Measurements from ENCODE around the gene TXNDC8.

TXNDC8 gene

GRCh38 chr9:110288503-110288902 is 49.2 kb downstream of the TXNDC8 start:
- in situ Hi-C loops (cut with HindIII; ENCODE audit: low pct_ligation_motif_present, low pct_unique_long_range_greater_than_20kb, low sequenced_read_pairs) = no loop called here
- DNase-seq = no peak

- DNase-seq = no peak
- in situ Hi-C loops (cut with HindIII; ENCODE audit: low pct_ligation_motif_present, low pct_unique_long_range_greater_than_20kb, low sequenced_read_pairs) = no loop called here
Measured at GRCh38 chr9:110287289-110287680, 50.4 kb downstream of the TXNDC8 start.

GRCh38 chr9:110284211-110284844 is 53.3 kb downstream of the TXNDC8 start:
- DNase-seq = no peak
- in situ Hi-C loops (cut with HindIII; ENCODE audit: low pct_ligation_motif_present, low pct_unique_long_range_greater_than_20kb, low sequenced_read_pairs) = no loop called here

- DNase-seq = no peak
- in situ Hi-C loops (cut with HindIII; ENCODE audit: low pct_ligation_motif_present, low pct_unique_long_range_greater_than_20kb, low sequenced_read_pairs) = no loop called here
Measured at GRCh38 chr9:110283751-110284150, 53.9 kb downstream of the TXNDC8 start.

- in situ Hi-C loops (cut with HindIII; ENCODE audit: low pct_ligation_motif_present, low pct_unique_long_range_greater_than_20kb, low sequenced_read_pairs) = no loop called here
- DNase-seq = no peak
Measured at GRCh38 chr9:110282739-110283081, 55.0 kb downstream of the TXNDC8 start.

GRCh38 chr9:110282018-110282738 is 55.5 kb downstream of the TXNDC8 start:
- no peak for DNase-seq
- in situ Hi-C loops (cut with HindIII; ENCODE audit: low pct_ligation_motif_present, low pct_unique_long_range_greater_than_20kb, low sequenced_read_pairs) = no loop called here

GRCh38 chr9:110278080-110278707 is 59.5 kb downstream of the TXNDC8 start:
- in situ Hi-C loops (cut with HindIII; ENCODE audit: low pct_ligation_motif_present, low pct_unique_long_range_greater_than_20kb, low sequenced_read_pairs) = no loop called here
- peak; percentile 4 for DNase-seq

- no peak for DNase-seq
- in situ Hi-C loops (cut with HindIII; ENCODE audit: low pct_ligation_motif_present, low pct_unique_long_range_greater_than_20kb, low sequenced_read_pairs) = no loop called here
Measured at GRCh38 chr9:110276781-110277180, 60.9 kb downstream of the TXNDC8 start.

- DNase-seq = no peak
- in situ Hi-C loops (cut with HindIII; ENCODE audit: low pct_ligation_motif_present, low pct_unique_long_range_greater_than_20kb, low sequenced_read_pairs) = no loop called here
Measured at GRCh38 chr9:110270211-110270995, 67.3 kb downstream of the TXNDC8 start.

GRCh38 chr9:110266795-110267194 is 70.9 kb downstream of the TXNDC8 start:
- no peak for DNase-seq
- in situ Hi-C loops (cut with HindIII; ENCODE audit: low pct_ligation_motif_present, low pct_unique_long_range_greater_than_20kb, low sequenced_read_pairs) = no loop called here

GRCh38 chr9:110261632-110262031 is 76.0 kb downstream of the TXNDC8 start:
- DNase-seq = no peak
- in situ Hi-C loops (cut with HindIII; ENCODE audit: low pct_ligation_motif_present, low pct_unique_long_range_greater_than_20kb, low sequenced_read_pairs) = no loop called here

GRCh38 chr9:110260911-110261310 is 76.8 kb downstream of the TXNDC8 start:
- DNase-seq = no peak
- in situ Hi-C loops (cut with HindIII; ENCODE audit: low pct_ligation_motif_present, low pct_unique_long_range_greater_than_20kb, low sequenced_read_pairs) = no loop called here

GRCh38 chr9:110259566-110259965 is 78.1 kb downstream of the TXNDC8 start:
- in situ Hi-C loops (cut with HindIII; ENCODE audit: low pct_ligation_motif_present, low pct_unique_long_range_greater_than_20kb, low sequenced_read_pairs) = no loop called here
- no peak for DNase-seq

GRCh38 chr9:110258690-110259091 is 79.0 kb downstream of the TXNDC8 start:
- no peak for DNase-seq
- in situ Hi-C loops (cut with HindIII; ENCODE audit: low pct_ligation_motif_present, low pct_unique_long_range_greater_than_20kb, low sequenced_read_pairs) = no loop called here

GRCh38 chr9:110257956-110258355 is 79.7 kb downstream of the TXNDC8 start:
- DNase-seq = no peak
- in situ Hi-C loops (cut with HindIII; ENCODE audit: low pct_ligation_motif_present, low pct_unique_long_range_greater_than_20kb, low sequenced_read_pairs) = no loop called here

- in situ Hi-C loops (cut with HindIII; ENCODE audit: low pct_ligation_motif_present, low pct_unique_long_range_greater_than_20kb, low sequenced_read_pairs) = no loop called here
Measured at GRCh38 chr9:110257097-110257841, 80.4 kb downstream of the TXNDC8 start.

GRCh38 chr9:110256380-110257096 is 81.1 kb downstream of the TXNDC8 start, which contains the start of gene TXN:
TXN (minus strand) TSS chr9:110256507; CDS start chr9:110256435, 72 bp downstream.
- DNase-seq = peak; percentile 85
- in situ Hi-C loops (cut with HindIII; ENCODE audit: low pct_ligation_motif_present, low pct_unique_long_range_greater_than_20kb, low sequenced_read_pairs) = no loop called here

More at GRCh38 chr9:110257097-110257841, 80.4 kb downstream of the TXNDC8 start:
- no peak for DNase-seq
